ENCODE data around the gene CRTAC1. TPM values are rescaled to one million over a fixed set of nuclear protein-coding genes. Genes with fewer than 3 reads are reported as not detected.

CRTAC1 gene
- total RNA-seq, 2 experiments from 2014 or later: not detected

- POLR2A ChIA-PET: interaction anchor here (0.7 kb wide), 1 partner anchor 112 kb away, joined by 4 read pairs; no protein-coding TSS in a partner anchor
Measured at GRCh38 chr10:97931041-97931440, 99.4 kb downstream of the CRTAC1 start.

GRCh38 chr10:97928897-97929296, 101.5 kb downstream of the CRTAC1 start:
- no peak overlapping the region for H3K4me3 Mint-ChIP-seq
- peaks cover 19% of the 10 kb centered on the region for H3K27me3 Mint-ChIP-seq (ENCODE audit: low read depth)
- ChIA-PET CTCF (no interaction called here), POLR2A (no interaction called here)
- no peaks in the 10 kb centered on the region for H3K4me1 Mint-ChIP-seq (ENCODE audit: low read depth)
- H3K27ac Mint-ChIP-seq: no peak overlapping the region
- H3K9me3 Mint-ChIP-seq (ENCODE audit: insufficient read depth): no peaks in the 10 kb centered on the region
- ATAC-seq (no peak), DNase-seq (no peak)
- H3K36me3 Mint-ChIP-seq (ENCODE audit: low read depth): no peaks in the 10 kb centered on the region

More at GRCh38 chr10:97931041-97931440, 99.4 kb downstream of the CRTAC1 start:
- H3K4me3 Mint-ChIP-seq: no peak overlapping the region
- H3K27ac Mint-ChIP-seq: no peak overlapping the region
- no peaks in the 10 kb centered on the region for H3K4me1 Mint-ChIP-seq (ENCODE audit: low read depth)
- no peaks in the 10 kb centered on the region for H3K9me3 Mint-ChIP-seq (ENCODE audit: insufficient read depth)
- peaks cover 10% of the 10 kb centered on the region for H3K27me3 Mint-ChIP-seq (ENCODE audit: low read depth)
- CTCF ChIA-PET: no interaction called here
- no peak for ATAC-seq
- DNase-seq: no peak
- H3K36me3 Mint-ChIP-seq (ENCODE audit: low read depth): no peaks in the 10 kb centered on the region

DNA sequence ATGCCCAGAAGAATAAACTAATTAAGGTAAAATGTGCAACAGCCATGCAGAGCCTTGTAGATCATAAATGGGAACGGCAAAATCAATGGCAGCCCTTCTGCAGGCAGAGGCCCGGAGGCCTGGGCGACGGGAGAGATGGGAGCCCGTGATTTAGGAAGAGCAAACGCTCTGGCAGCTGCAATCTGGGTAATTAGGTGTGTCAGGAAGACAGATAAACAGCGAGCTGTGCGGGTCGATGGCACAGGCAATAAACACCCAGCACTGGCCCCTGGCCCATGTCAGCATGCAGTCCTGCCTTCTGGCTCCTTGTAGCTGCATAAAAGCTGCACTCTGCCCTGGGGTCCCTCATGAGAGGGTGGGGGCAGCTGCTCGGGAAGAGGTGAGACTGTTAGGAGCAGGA, 102.8 kb downstream of the CRTAC1 start:
- CTCF ChIA-PET: no interaction called here

DNA sequence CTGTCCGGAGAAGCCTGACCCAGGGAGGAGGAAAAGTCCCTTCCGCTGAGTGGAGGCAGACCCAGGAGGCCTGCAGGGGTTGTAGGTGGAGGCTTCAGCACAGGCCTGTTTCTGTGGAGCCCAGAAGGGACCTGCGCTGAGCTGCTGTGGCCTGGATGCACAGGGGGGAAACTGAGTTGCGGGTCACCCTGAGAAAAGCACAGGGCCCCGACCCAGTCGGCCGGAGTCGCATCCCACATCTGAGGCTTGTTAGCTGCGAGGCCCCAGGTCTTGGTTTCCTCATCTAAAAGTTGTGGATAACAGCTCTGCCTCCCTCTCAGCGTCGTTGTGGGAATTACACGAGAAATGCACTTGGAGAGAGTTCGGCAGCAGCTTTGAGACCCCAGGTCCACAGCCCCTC, 104.4 kb downstream of the CRTAC1 start:
- H3K36me3 Mint-ChIP-seq (ENCODE audit: low read depth): no peaks in the 10 kb centered on the region
- DNase-seq (no peak), ATAC-seq (no peak)
- H3K9me3 Mint-ChIP-seq (ENCODE audit: insufficient read depth): no peaks in the 10 kb centered on the region
- CTCF ChIA-PET: no interaction called here
- H3K27me3 Mint-ChIP-seq (ENCODE audit: low read depth): peaks cover 19% of the 10 kb centered on the region
- POLR2A ChIA-PET: no interaction called here
- no peak overlapping the region for H3K27ac Mint-ChIP-seq
- no peaks in the 10 kb centered on the region for H3K4me1 Mint-ChIP-seq (ENCODE audit: low read depth)
- no peak overlapping the region for H3K4me3 Mint-ChIP-seq

More for the DNA sequence above, 102.8 kb downstream of the CRTAC1 start:
- H3K4me1 Mint-ChIP-seq (ENCODE audit: low read depth): no peaks in the 10 kb centered on the region
- ATAC-seq (no peak), DNase-seq (no peak)
- no peak overlapping the region for H3K27ac Mint-ChIP-seq
- POLR2A ChIA-PET: no interaction called here
- H3K4me3 Mint-ChIP-seq: no peak overlapping the region
- peaks cover 19% of the 10 kb centered on the region for H3K27me3 Mint-ChIP-seq (ENCODE audit: low read depth)
- no peaks in the 10 kb centered on the region for H3K9me3 Mint-ChIP-seq (ENCODE audit: insufficient read depth)
- H3K36me3 Mint-ChIP-seq (ENCODE audit: low read depth): no peaks in the 10 kb centered on the region

GRCh38 chr10:97925308-97925938, 105.0 kb downstream of the CRTAC1 start:
- ATAC-seq (no peak), DNase-seq (no peak)
- no peak overlapping the region for H3K4me3 Mint-ChIP-seq
- ChIA-PET CTCF (interaction anchor here (1.1 kb wide), 1 partner anchor 11 kb away, joined by 3 read pairs; no protein-coding TSS in a partner anchor), POLR2A (no interaction called here)
- no peaks in the 10 kb centered on the region for H3K4me1 Mint-ChIP-seq (ENCODE audit: low read depth)
- no peaks in the 10 kb centered on the region for H3K36me3 Mint-ChIP-seq (ENCODE audit: low read depth)
- peaks cover 19% of the 10 kb centered on the region for H3K27me3 Mint-ChIP-seq (ENCODE audit: low read depth)
- H3K9me3 Mint-ChIP-seq (ENCODE audit: insufficient read depth): no peaks in the 10 kb centered on the region
- H3K27ac Mint-ChIP-seq: no peak overlapping the region

DNA sequence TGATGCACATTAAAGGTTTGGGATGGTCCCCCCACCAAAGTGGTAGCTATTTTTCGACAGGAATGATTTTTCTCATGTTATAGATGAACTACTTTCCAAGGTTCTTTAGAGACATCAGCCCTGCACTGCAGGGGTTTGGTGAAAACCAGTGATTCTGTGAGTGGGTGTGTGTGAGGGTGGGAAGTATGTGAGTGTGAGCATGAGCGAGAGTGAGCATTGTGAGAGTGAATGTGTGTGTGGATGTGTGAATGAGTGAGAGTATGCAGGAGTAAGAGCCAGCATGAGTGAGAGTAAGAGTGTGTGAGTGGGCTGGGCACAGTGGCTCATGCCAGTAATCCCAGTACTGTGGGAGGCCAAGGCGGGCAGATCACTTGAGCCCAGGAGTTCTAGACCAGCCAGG, 105.7 kb downstream of the CRTAC1 start:
- POLR2A ChIA-PET: no interaction called here
- DNase-seq: no peak
- peaks cover 19% of the 10 kb centered on the region for H3K27me3 Mint-ChIP-seq (ENCODE audit: low read depth)
- no peaks in the 10 kb centered on the region for H3K9me3 Mint-ChIP-seq (ENCODE audit: insufficient read depth)
- no peak for ATAC-seq
- CTCF ChIA-PET: interaction anchor here (1.1 kb wide), 1 partner anchor 10 kb away, joined by 3 read pairs; no protein-coding TSS in a partner anchor
- no peaks in the 10 kb centered on the region for H3K36me3 Mint-ChIP-seq (ENCODE audit: low read depth)
- H3K27ac Mint-ChIP-seq: no peak overlapping the region
- H3K4me1 Mint-ChIP-seq (ENCODE audit: low read depth): no peaks in the 10 kb centered on the region
- no peak overlapping the region for H3K4me3 Mint-ChIP-seq

GRCh38 chr10:97923476-97923875, 106.9 kb downstream of the CRTAC1 start:
- Mint-ChIP-seq H3K4me1 (ENCODE audit: low read depth) (peaks cover 2% of the 10 kb centered on the region), H3K9me3 (ENCODE audit: insufficient read depth) (no peaks in the 10 kb centered on the region), H3K27ac (no peak overlapping the region), H3K27me3 (ENCODE audit: low read depth) (peaks cover 14% of the 10 kb centered on the region), H3K36me3 (ENCODE audit: low read depth) (no peaks in the 10 kb centered on the region), H3K4me3 (no peak overlapping the region)
- DNase-seq (no peak), ATAC-seq (no peak)
- ChIA-PET POLR2A (no interaction called here), CTCF (no interaction called here)

DNA sequence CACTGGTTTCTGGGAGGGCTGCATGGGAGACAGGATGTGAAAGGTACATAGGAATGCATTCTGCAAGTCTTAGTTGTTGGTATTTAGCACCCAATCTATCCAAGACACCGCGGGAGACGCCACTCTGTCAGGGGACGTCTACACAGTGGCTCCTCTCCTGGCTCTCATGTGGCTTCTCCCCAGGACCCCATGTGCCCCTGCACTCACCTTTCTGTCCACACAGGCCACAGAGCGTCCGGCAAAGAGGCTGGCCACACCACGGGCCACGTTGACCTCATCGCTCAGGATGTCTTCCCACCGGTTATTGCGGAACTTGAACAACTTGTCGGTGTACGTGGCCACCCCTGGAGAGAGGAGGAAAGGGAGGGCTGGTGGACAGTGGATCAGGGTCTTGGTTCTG, 107.4 kb downstream of the CRTAC1 start:
- no peak overlapping the region for H3K27ac Mint-ChIP-seq
- ChIA-PET CTCF (no interaction called here), POLR2A (no interaction called here)
- ATAC-seq (no peak), DNase-seq (no peak)
- H3K27me3 Mint-ChIP-seq (ENCODE audit: low read depth): peaks cover 15% of the 10 kb centered on the region
- H3K4me3 Mint-ChIP-seq: no peak overlapping the region
- no peaks in the 10 kb centered on the region for H3K36me3 Mint-ChIP-seq (ENCODE audit: low read depth)
- H3K9me3 Mint-ChIP-seq (ENCODE audit: insufficient read depth): no peaks in the 10 kb centered on the region
- H3K4me1 Mint-ChIP-seq (ENCODE audit: low read depth): peaks cover 2% of the 10 kb centered on the region

DNA sequence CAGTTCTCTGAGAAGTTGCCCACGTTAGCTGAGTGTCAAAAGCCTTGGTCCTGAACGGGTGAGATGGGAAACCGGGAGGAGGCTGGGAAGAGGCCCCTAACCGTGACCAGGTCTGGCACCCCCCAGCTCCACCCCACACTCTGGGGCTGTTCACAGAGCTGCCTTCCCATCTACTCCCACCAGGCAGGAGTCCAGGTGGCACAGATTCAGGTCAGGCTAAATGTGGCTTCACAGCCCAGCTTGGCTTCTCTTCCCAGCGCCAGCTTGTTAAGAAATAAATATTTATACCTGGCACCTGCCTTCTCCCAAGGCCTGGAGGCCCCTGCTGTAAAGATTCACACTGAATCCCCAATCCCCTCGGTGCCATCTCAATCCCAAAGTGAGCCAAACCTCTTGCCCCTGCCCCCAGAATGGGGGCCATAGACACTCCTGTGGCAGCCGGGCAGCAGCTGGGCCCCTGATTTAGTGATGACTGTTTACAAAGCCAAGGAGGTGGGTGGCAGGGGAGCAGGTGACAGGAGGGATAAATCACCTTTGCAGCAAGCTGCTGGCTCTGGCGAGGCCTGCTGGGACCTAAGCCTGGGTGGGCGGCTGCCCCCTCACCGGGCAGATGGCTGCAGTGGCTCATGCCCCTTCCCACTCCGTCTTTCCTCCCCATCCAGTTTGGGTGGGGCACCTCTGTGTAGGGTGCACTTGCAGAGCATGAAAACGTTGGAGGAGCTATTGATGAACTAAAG, 108.2 kb downstream of the CRTAC1 start:
- DNase-seq (no peak), ATAC-seq (no peak)
- ChIA-PET POLR2A (interaction anchor here (0.6 kb wide), 1 partner anchor 136 kb away, joined by 3 read pairs; no protein-coding TSS in a partner anchor), CTCF (interaction anchor here (1.0 kb wide), 1 partner anchor 123 kb away, joined by 3 read pairs; no protein-coding TSS in a partner anchor)
- Mint-ChIP-seq H3K4me1 (ENCODE audit: low read depth) (peaks cover 2% of the 10 kb centered on the region), H3K36me3 (ENCODE audit: low read depth) (no peaks in the 10 kb centered on the region), H3K27me3 (ENCODE audit: low read depth) (peaks cover 17% of the 10 kb centered on the region), H3K4me3 (no peak overlapping the region), H3K27ac (no peak overlapping the region), H3K9me3 (ENCODE audit: insufficient read depth) (no peaks in the 10 kb centered on the region)

GRCh38 chr10:97921581-97922021, 108.8 kb downstream of the CRTAC1 start:
- Mint-ChIP-seq H3K4me1 (ENCODE audit: low read depth) (peaks cover 2% of the 10 kb centered on the region), H3K4me3 (no peak overlapping the region), H3K9me3 (ENCODE audit: insufficient read depth) (no peaks in the 10 kb centered on the region), H3K36me3 (ENCODE audit: low read depth) (no peaks in the 10 kb centered on the region), H3K27me3 (ENCODE audit: low read depth) (peaks cover 17% of the 10 kb centered on the region), H3K27ac (no peak overlapping the region)
- ChIA-PET POLR2A (no interaction called here), CTCF (interaction anchor here (1.0 kb wide), 1 partner anchor 124 kb away, joined by 3 read pairs; no protein-coding TSS in a partner anchor)
- ATAC-seq (no peak), DNase-seq (no peak)

DNA sequence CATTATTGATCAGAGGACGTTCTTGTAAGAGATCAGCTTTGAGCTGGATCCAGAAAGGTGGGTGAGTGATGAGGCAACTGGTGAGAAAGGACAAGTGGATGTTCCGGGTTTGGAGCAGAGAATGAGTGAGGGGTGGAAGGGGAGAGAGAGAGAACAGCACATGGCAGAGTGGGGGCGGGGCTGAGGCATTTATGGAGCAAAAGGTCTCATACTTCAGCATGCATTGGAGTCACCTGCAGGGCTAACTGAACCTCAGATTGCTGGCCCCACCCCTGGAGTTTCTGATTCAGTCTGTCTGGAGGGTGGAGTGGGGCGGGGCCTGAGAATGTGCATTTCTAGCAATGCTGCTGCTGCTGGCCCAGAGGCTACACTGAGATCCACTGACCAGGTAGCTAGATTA, 109.6 kb downstream of the CRTAC1 start:
- Mint-ChIP-seq H3K27ac (no peak overlapping the region), H3K27me3 (ENCODE audit: low read depth) (peaks cover 17% of the 10 kb centered on the region), H3K4me1 (ENCODE audit: low read depth) (peaks cover 2% of the 10 kb centered on the region), H3K36me3 (ENCODE audit: low read depth) (no peaks in the 10 kb centered on the region), H3K9me3 (ENCODE audit: insufficient read depth) (no peaks in the 10 kb centered on the region), H3K4me3 (no peak overlapping the region)
- POLR2A ChIA-PET: no interaction called here
- ATAC-seq (no peak), DNase-seq (no peak)
- CTCF ChIA-PET: no interaction called here

DNA sequence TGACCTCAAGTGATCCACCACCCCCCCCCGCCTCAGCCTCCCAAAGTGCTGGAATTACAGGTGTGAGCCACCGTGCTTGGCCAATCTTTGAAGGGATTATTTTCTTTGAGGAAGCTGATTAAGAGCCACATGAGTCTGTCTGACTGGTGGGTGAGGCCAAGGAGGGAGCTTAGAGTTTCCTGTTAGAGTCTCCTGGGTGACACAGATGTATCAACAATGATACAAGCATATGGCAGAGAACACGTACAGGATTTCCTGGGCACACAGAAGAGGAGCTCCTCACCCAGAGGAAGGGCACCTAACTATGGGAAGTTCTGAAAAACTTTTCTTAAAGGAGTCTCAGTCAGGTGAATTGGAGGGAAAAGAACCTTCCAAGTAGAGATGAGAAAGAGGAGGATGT, 111.4 kb downstream of the CRTAC1 start:
- no peak for ATAC-seq
- Mint-ChIP-seq H3K36me3 (ENCODE audit: low read depth) (no peaks in the 10 kb centered on the region), H3K27me3 (ENCODE audit: low read depth) (peaks cover 8% of the 10 kb centered on the region), H3K9me3 (ENCODE audit: insufficient read depth) (no peaks in the 10 kb centered on the region), H3K4me1 (ENCODE audit: low read depth) (peaks cover 2% of the 10 kb centered on the region), H3K27ac (no peak overlapping the region), H3K4me3 (no peak overlapping the region)
- no peak for DNase-seq
- POLR2A ChIA-PET: no interaction called here
- CTCF ChIA-PET: interaction anchor here (1.8 to 10.2 kb wide), 2 partner anchors 123 to 127 kb away, joined by 7 to 158 read pairs; no protein-coding TSS in a partner anchor

Data from activated CD8-positive, alpha-beta T cell treated with anti-CD3 and anti-CD28 coated beads, Interleukin-2, amount 10 ng/mL, durations not matched to agents 7 days and 5 days (primary cell).